HepG2 (cell line): Measurements from ENCODE around the gene HLF.

Experiments
- BHLHE40 ChIP-seq: IDR thresholded peaks from 2 replicates; pipeline ENCODE4 v1.6.1; 2011; ENCODE audit warnings: low read length, improper control_type of control experiment
- STAT5B ChIP-seq: sonication (generic); formaldehyde crosslinking; IDR thresholded peaks from 2 replicates; pipeline ENCODE4 v1.4.0; 2020; ENCODE audit warnings: missing genetic modification reagents

GRCh38 chr17:55284001-55284884 is 19.5 kb downstream of the HLF start:
- TF ChIP-seq BHLHE40 = 0 out of 2 replicates have a peak, but pooled peaks have one; percentile 31
- TF ChIP-seq STAT5B (CRISPR knock-in tag) = peak; percentile 72; the same call in 1 of the 2 replicates
